Skin of body (tissue), 2 donors: ENCODE data around the gene MBP. TPM values are rescaled to one million over a fixed set of nuclear protein-coding genes. Genes with fewer than 3 reads are reported as not detected.

Experiments used
- DNase-seq: peaks from one replicate; lab custom pipeline; 2025; lab: John Stamatoyannopoulos, UW
- total RNA-seq: library from RNA; depleted of rRNA; stranded (reverse); fragments of >200 nt; gene quantifications from one replicate; pipeline ENCODE4 v1.2.3, GENCODE V29; 2014

Gene MBP
- total RNA-seq, 1 donor from 2014 or later, result 25.1 TPM

DNA sequence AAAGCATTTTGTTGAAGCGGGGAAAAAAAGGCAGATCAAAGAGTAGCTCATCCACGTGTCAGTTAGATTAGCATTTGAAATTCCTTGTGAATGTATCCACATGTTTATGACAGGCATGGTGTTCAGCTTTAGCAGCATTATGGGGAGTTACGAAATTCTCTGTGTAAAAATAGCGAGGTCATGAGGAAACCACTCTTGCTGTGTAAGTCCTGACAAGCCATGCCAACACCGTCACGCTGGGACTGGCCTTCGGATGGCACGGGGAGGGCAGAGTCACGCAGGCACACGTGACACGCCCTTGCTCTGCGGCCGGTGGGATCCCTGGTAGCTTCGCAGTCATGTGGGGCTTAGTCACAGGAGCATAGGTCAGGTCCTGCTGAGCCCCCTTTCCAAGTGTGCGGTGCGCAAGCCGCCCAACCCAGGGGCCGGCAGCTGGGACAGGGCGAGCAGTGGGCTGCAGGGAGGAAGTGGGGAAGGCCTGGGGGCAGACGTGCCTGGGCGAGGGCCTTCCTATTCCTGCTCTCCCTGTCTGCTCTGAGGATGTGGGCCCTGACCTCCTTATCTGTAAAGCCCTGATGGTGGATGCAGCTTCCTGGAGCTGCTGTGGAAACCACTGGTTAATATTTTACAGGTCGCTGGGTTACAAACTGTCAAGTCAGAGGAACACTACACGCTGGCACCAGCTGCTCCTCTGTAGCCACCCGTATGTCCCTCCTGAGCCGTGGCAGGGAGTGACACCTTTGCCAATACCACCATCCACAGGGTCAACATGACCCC lies 18.0 kb downstream of the MBP start:
- DNase-seq, result peak; percentile 84

DNA sequence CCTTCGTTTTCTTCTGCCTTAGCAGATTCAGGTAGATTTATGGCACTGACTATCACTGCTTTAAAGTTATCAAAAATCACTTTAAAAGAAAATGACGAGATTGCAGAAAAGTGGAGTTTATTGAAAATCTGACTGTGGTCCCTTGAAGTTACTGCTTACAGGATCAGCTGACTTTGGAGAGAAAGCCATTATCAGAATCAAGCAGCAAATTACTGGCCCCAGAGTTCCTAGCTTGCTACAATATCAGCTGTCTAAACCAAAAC lies 18.5 kb downstream of the MBP start:
- DNase-seq, result no peak

DNA sequence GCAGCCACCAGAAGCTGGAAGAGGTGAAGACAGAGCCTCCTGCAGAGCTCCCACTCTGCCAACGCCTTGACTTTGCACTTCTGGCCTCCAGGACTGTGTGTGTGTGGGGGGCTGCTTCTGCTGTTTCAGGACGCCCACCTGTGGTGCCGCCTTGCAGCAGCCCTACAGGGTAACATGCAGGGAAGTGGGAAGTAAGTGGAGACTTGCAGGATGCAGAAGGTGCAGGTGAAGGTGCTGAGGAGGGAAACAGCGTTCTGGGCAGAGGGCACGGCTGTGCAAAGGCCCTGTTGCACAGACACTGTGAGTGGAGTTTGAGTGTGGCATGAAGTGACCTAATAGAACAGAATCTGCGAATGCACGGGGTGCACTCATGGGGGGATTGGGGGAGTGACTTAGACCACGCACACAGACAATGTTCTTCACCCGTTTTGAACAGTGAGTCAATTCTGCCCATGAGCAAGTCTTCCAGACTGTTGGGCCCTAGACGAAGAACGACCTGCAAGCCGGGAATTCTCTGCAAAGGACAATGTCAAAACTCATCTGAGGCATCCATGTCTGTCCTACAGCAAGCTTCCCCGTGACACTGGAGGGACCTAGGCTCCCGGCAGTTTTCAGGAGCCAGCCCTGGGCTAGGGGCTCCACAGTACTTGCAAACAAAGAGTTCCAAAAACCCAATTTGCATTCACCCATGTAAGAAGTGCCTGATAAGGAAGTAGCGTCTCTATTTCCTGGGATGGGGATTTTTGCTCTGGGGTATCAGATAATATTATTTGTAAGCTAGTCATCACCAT lies 19.0 kb downstream of the MBP start:
- DNase-seq, result no peak

DNA sequence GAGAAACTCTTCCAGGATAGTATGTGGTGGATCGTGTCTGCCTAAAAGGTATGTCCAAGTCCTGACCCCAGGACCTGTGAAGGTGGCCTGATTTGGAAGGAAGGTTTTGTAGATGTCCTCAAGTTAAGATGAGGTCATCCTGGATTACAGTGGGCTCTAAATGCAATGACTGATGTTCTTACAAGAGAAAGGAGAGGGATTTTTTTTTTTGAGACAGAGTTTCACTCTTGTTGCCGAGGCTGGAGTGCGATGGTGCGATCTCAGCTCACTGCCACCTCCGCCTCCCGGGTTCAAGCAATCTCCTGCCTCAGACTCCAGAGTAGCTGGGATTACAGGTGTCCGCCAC lies 19.9 kb downstream of the MBP start:
- DNase-seq, result no peak

DNA sequence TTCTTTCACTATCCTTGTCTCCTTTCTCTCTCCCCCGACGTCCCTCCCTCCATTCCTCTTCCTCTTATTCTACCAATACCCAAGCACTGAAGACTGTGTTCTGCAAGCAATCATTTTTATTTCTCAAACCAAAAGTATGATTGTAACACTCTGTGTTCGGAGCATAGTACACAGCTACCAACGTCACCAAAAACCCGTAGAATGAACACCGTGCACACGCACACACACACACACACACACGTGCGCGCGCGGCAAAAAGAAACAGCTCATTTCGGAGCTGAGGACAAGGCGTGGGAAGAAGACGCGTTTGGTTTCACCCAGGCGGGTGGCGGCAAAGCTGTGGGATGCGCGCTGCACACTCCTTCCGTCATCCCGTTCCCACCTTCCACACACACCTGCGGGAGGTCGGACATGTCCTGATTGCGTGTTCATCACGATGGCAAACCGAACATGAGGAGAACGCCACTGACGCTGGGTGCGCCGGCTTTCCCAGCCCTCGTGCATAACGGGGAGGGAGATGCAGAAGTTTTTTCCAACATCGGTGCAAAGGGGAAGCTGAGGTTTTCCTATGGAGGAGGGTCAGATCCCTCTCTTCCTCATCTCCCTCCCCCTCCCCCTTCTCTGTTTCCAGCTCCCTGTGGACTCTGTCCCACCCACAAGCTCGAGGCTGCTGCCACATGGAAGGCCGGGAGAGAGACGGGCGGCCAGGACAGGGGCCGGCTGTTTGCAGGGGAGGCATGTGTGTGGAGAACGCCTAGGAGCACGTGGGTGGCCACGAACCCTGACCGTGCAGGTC lies 20.4 kb downstream of the MBP start:
- DNase-seq, result no peak

DNA sequence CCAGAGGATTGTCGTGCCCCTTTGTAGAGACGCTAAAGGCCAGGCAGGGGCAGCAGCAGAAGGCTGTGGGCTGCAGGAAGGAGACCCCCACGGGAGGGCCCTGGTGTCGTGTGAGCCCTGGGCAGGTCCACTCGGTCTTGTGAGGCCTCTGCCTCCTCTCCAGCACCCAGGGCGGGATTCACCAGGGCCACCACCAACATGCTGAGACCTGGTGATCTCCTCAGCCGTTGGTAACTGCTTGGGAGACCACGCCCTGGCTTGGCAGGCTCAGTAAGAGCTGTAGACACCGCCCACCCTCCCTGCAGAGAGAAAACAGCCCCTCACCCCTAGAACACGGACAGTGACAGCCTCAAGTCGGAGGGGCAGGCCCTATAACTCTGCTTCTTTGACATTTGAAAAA lies 21.1 kb downstream of the MBP start:
- no peak for DNase-seq

DNA sequence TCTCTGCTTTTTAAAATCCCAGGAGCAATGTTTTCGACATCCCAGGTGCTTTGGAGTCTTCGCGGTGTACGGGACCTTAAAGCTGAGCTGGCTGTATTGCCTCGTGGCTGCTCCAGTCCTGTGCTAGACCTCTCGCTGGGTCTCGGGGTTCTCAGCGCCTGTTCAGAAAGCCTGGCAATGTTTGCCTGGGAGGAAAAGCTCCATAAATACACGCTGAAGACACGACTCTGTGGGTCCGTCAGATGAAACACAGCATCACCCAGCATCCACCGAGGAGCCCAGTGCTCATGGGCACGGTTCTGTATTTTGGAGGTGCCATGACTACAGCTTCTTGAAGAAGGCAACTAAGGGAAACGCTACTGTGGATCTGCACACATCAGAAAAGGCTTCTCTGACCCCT lies 21.6 kb downstream of the MBP start:
- DNase-seq, result no peak

DNA sequence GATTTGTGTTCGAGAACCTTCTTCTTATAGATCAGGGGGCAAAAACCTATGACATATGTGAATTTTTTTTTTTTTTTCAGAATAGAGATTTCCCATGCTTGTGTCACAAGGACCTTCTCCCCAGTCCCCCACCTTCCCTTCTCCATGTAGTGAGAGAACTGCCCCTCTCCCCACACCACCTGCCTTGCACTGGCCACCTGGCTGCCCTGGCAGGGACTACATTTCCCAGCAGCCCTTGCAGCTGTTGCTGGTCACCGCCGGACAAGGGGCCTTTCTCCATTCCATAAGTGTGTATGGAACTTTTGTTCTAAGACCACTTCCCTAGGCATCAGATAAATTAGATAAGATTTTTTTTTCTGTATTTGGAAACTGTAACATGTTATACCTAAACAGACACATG lies 22.2 kb downstream of the MBP start:
- DNase-seq, result no peak

DNA sequence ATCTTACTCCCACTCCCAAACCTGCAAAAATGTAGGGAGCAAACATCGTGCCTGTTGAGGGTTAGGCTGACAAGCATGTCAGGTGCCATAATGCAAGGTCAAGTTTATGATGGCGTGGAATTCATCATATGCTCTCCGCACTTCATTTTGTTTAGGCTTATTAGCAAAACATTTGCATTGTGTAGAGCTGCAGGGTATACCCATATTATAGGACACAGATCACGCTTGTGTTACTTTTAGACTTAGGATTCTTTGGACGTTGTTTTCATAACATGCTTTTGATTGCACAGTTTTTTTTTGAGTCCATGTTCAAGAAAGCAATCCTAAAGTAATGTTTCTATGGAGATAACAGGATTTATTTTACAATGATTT lies 22.9 kb downstream of the MBP start:
- DNase-seq, result no peak

DNA sequence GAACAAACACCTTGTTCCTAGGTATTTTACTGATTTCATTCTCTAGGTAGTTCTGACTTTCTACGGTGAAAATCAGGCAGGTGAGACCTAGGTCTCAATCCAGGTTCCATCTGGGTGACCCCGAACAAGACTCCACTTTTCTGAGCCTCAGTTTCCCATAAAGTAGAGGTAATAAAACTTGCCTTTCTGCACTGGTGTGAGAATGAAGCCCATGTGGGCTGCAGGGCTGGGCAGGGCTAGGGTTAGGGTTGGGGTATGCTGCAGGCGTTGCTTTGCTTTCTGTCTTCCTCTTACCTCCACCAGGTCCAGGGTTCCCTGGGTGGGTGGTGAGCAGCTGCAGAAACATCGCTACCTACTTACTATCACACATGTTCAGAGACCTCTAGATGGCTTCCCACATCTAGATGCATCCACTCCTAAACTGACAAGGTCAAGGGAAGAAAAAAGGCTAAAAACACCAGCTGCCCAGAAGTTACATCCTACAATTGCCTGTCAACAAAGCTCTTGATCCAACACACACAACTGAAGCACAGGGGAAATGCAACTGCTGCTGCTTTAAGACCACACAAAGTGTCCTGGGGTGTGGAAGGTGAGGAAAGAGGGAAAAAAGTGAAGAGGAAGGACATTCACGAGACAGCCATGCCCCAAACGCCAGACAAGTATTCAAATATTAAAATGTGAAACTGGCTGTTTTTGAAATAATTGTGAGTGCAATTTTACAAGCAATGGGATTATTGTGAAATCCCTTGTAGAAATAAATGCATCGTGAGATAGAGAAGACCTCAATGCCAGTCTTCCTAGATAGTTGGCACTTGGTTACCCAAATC lies 23.5 kb downstream of the MBP start:
- no peak for DNase-seq

DNA sequence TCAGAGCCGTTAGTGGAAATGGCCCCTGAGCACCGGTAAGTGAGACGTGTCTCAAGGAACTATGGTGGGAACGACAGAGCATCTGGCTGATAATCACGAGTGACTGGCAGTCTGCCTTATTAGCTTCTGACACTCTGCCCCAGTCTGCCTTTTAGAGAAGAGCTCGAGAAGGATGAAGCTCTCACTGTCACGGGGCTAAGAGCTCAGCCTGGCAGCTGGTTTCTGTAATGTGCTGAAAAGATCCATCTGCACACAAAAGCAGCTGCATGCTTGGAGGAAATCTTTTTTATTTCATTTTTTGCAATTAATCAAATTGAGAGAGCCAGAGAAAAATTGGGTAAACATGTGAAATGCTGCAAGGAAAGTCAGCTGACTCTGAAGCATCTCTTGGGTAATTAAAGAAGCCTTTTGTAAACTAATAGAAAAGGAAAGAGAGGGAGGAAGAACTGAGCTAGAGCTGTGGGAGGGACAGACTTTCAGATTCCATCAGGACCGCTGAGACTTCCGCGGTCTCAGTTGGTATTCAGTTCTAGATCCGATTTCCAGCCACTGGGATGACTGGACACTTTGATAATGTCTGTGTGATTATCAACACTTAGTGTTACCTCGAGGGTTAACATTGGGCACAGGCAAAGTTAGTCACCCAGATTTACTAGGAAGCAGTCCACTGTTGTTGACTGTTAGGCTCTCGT lies 24.4 kb downstream of the MBP start:
- peak; percentile 89 for DNase-seq

DNA sequence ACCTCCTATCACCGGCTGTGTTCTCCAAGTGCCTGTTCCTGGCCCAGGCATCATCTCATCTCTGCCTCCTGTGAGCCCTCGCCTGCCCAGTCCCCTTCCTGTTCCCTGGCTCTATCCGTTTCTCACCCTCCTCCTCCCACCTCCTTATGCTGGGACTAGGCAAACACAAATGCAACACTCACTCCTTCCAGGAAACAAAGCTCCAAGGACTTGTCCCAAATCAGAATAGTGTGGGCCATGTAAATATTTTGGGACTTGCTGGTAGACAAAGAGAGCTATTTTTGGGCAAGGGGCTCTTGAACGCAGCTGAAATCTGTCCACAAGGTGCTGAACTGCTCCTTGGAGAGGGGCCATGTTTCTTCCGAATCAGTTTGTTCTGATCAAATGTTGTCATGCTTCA lies 25.3 kb downstream of the MBP start:
- peak; percentile 22 for DNase-seq

DNA sequence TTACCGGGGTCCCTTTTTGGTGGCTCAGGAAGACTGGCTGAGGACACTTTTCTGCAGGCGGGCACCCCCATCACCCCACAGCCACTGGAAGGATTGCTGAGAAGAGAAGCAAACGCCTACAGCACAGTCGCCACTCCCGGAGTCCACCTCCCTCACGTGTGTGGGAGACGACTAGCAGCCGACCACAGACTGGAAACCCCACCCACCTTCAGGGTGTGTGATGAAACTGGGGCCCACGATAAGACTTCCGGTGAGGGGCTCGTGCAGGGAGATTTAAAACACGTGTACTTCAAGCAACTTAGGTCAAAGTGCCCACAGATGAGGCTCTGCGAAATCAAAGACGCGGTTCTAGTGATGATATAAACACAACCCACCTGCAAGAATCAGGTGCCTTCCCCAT lies 26.3 kb downstream of the MBP start:
- DNase-seq, result no peak

DNA sequence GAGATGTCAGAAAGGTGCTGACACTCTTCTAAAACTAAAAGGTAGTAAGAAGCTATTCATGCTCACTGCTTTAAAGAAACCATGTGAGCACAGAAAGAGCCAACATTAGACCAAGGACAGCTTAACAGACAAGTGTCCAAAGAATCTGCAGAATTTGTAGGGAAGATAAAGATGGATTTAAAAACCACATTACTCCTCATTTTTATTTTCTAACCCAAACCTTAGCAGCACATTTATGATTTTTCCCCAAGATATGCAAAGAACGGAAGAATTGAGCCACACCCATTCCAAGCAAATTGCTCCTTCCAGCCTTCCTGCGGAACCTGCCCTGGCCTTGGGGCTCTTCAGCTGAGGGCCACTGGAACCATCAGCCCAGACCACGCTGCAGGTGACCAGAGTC lies 26.9 kb downstream of the MBP start:
- DNase-seq, result no peak

DNA sequence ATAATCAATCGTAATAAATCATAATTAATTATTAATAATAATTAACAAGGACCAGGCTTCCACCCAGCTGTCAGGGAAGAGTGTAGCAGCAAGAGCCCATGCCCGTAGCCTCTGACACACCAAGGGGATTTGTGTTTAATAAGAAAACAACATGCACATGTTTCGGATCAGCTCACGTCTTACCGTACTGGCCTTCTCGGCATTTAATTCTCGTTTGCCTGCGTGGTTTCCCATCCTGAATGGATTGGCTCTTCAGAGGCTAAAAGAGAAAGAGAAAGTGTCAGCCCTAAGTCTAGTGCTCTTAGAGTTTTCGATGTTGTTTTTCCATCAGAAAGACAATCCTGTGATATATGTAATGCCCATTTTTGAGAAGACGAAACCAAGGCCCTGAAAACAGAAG lies 27.6 kb downstream of the MBP start:
- no peak for DNase-seq

DNA sequence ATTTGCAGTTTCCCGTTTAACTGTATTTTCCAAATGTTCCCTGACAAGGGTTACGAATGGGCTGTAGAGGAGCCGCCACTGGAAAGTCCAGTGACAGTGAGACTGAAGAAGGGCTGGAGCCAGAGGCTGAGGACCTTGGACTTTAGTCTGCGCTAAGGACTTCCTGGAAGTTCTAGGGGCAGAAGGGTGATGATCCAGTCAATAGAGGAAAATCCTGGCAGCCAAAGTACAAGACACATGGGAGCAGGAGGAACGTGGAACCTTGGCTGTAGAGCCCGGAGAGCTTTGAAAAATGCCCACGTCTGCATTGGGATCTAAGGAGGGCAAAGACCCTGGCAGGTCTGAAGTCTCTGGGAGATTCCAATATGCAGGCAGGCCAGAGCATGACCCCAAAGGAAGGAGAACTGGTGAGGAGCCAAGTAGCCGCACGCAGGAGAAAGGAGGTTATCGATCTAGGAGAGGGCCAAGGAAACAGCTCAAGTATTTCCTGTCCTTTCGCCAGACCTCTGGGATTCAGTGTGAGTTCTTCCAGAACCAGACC lies 28.5 kb downstream of the MBP start:
- no peak for DNase-seq

DNA sequence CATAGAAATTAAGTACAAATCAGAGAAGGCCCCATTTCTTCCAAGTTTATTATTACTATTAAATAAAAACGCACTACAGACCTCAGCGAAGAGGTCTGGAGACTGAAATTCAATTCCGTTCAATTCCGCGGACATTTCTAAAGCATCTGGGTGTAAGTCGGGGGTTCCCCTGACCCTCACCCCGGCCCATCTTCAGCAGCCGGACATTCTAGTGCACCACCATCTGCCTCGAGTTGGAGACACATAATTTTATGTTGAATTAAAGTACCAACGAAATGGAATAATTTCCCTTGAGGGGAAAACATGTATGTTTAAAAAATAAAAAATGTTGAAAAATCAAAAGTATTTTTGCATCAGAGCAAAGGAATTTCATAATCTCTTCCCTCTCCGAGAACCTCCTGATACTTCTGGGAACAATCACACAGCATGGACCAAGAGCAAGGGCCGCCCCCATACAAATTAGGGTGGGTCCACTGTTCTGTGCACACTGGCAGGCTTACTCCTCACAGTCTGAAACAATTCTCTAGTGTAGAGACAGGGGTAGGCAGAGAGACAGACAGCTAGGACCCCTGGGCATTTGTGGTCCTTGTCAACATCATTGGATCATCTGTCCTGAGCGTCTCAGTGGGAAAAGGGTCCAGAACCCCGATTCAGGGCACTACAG lies 29.3 kb downstream of the MBP start:
- peak; percentile 42 for DNase-seq

DNA sequence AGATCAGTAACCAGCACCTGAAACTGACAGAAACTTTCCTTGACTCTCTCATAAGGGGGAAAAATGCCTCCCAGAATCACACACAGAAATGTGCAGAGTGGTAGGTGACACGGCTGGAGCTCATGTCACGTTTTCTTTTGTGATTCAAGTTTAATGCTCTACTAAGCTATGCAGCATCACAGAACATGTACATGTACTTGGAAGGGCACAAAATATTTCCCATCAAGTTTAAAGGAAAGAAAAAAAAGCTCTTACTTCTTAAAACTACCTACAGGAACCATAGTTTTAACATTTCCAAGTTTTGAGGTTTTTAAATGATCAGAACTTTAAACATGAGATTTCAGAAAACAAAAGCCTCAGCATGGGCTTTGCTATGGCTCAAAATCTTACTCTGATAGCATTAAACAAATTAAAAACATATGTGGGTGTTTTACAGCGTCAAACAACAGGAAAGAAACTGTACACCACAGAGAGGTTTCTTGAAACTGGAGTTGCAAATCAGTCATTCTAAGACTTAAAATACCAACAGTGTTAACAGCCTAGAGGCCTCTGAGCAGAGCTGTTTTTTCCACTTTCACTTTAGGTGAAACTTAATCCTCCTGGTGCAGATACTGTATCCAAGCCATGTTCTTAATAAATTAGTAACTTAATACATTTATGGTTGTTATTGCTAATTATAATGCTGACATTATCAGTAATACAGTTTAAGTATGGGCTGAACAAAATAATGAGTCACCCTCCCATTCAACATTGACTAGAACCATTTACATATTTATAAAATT lies 30.1 kb downstream of the MBP start:
- peak; percentile 82 for DNase-seq
